ENCODE results near the gene FAM47C. TPM values are rescaled to one million over a fixed set of nuclear protein-coding genes. Genes with fewer than 3 reads are reported as not detected.
"Not testable (repeated sequence)": the region's sequence is repeated elsewhere in the genome, so short reads cannot be mapped to it uniquely, and the experiment has no call there.

FAM47C gene
- not detected for total RNA-seq

- H3K36me3 Mint-ChIP-seq (ENCODE audit: low read depth); H3K4me1 Mint-ChIP-seq; H3K27me3 Mint-ChIP-seq; H3K4me3 Mint-ChIP-seq; DNase-seq; CTCF ChIA-PET; H3K27ac Mint-ChIP-seq; H3K9me3 Mint-ChIP-seq (ENCODE audit: low read depth); POLR2A ChIA-PET; intact Hi-C loops (cut with DNase I, micrococcal nuclease); ATAC-seq: not testable (repeated sequence)
These were observed at the start of gene FAM47C for GRCh38 chrX:37008182-37008581. TSS of gene FAM47C (plus strand) at chrX:37008366. CDS start at chrX:37008411, 45 bp downstream.

- intact Hi-C loops (cut with DNase I, micrococcal nuclease): no loop called here
- CTCF ChIA-PET: no interaction called here
These were observed 46.6 kb upstream of the FAM47C start for GRCh38 chrX:36961590-36961989.

GRCh38 chrX:36963069-36963808 is 44.9 kb upstream of the FAM47C start:
- Mint-ChIP-seq H3K4me1 (no peaks in the 10 kb centered on the region), H3K27ac (no peak overlapping the region), H3K27me3 (peaks cover 11% of the 10 kb centered on the region), H3K4me3 (no peak overlapping the region), H3K9me3 (ENCODE audit: low read depth) (no peaks in the 10 kb centered on the region), H3K36me3 (ENCODE audit: low read depth) (no peaks in the 10 kb centered on the region)
- CTCF ChIA-PET: no interaction called here
- ATAC-seq (no peak), DNase-seq (no peak)
- POLR2A ChIA-PET: no interaction called here
- intact Hi-C loops (cut with DNase I, micrococcal nuclease): no loop called here

More at GRCh38 chrX:36961590-36961989, 46.6 kb upstream of the FAM47C start:
- POLR2A ChIA-PET: no interaction called here
- Mint-ChIP-seq H3K27me3 (peaks cover 16% of the 10 kb centered on the region), H3K36me3 (ENCODE audit: low read depth) (no peaks in the 10 kb centered on the region), H3K4me3 (no peak overlapping the region), H3K27ac (no peak overlapping the region), H3K4me1 (no peaks in the 10 kb centered on the region), H3K9me3 (ENCODE audit: low read depth) (no peaks in the 10 kb centered on the region)
- DNase-seq (no peak), ATAC-seq (no peak)

- Mint-ChIP-seq H3K4me1 (no peaks in the 10 kb centered on the region), H3K27ac (no peak overlapping the region), H3K27me3 (peaks cover 6% of the 10 kb centered on the region), H3K9me3 (ENCODE audit: low read depth) (no peaks in the 10 kb centered on the region), H3K36me3 (ENCODE audit: low read depth) (no peaks in the 10 kb centered on the region), H3K4me3 (no peak overlapping the region)
- intact Hi-C loops (cut with DNase I, micrococcal nuclease): no loop called here
- ChIA-PET POLR2A (no interaction called here), CTCF (no interaction called here)
- ATAC-seq: no peak
- DNase-seq: no peak
These were observed 44.3 kb upstream of the FAM47C start for GRCh38 chrX:36963852-36964251.

GRCh38 chrX:36973575-36973974 is 34.6 kb upstream of the FAM47C start:
- Mint-ChIP-seq H3K4me3 (no peak overlapping the region), H3K27ac (no peak overlapping the region), H3K27me3 (no peaks in the 10 kb centered on the region), H3K9me3 (ENCODE audit: low read depth) (no peaks in the 10 kb centered on the region), H3K36me3 (ENCODE audit: low read depth) (no peaks in the 10 kb centered on the region), H3K4me1 (no peaks in the 10 kb centered on the region)
- ChIA-PET CTCF (interaction anchor here (0.6 kb wide), 2 partner anchors 9 to 1083 kb away, joined by 3 read pairs; no protein-coding TSS in a partner anchor), POLR2A (no interaction called here)
- DNase-seq: no peak
- ATAC-seq: no peak
- intact Hi-C loops (cut with DNase I, micrococcal nuclease): no loop called here

- Mint-ChIP-seq H3K27ac (no peak overlapping the region), H3K9me3 (ENCODE audit: low read depth) (no peaks in the 10 kb centered on the region), H3K36me3 (ENCODE audit: low read depth) (no peaks in the 10 kb centered on the region), H3K4me3 (no peak overlapping the region), H3K27me3 (no peaks in the 10 kb centered on the region), H3K4me1 (no peaks in the 10 kb centered on the region)
- POLR2A ChIA-PET: no interaction called here
- CTCF ChIA-PET: no interaction called here
- intact Hi-C loops (cut with DNase I, micrococcal nuclease): no loop called here
- no peak for ATAC-seq
- no peak for DNase-seq
These were observed 33.3 kb upstream of the FAM47C start for GRCh38 chrX:36974911-36975310.

GRCh38 chrX:36978886-36979285 is 29.3 kb upstream of the FAM47C start:
- intact Hi-C loops (cut with DNase I, micrococcal nuclease): no loop called here
- Mint-ChIP-seq H3K27ac (no peak overlapping the region), H3K36me3 (ENCODE audit: low read depth) (no peaks in the 10 kb centered on the region), H3K27me3 (peaks cover 3% of the 10 kb centered on the region), H3K4me3 (no peak overlapping the region), H3K9me3 (ENCODE audit: low read depth) (no peaks in the 10 kb centered on the region), H3K4me1 (no peaks in the 10 kb centered on the region)
- POLR2A ChIA-PET: no interaction called here
- CTCF ChIA-PET: no interaction called here
- DNase-seq (no peak), ATAC-seq (no peak)

GRCh38 chrX:36983831-36984230 is 24.3 kb upstream of the FAM47C start:
- intact Hi-C loops (cut with DNase I, micrococcal nuclease): no loop called here
- CTCF ChIA-PET: no interaction called here
- POLR2A ChIA-PET: no interaction called here
- ATAC-seq (no peak), DNase-seq (no peak)
- Mint-ChIP-seq H3K4me1 (peaks cover 2% of the 10 kb centered on the region), H3K4me3 (no peak overlapping the region), H3K36me3 (ENCODE audit: low read depth) (no peaks in the 10 kb centered on the region), H3K27ac (no peak overlapping the region), H3K9me3 (ENCODE audit: low read depth) (no peaks in the 10 kb centered on the region), H3K27me3 (peaks cover 10% of the 10 kb centered on the region)

GRCh38 chrX:36985416-36986209 is 22.6 kb upstream of the FAM47C start:
- H3K4me1 Mint-ChIP-seq; H3K36me3 Mint-ChIP-seq (ENCODE audit: low read depth); CTCF ChIA-PET; H3K9me3 Mint-ChIP-seq (ENCODE audit: low read depth); H3K4me3 Mint-ChIP-seq; POLR2A ChIA-PET; H3K27ac Mint-ChIP-seq; intact Hi-C loops (cut with DNase I, micrococcal nuclease): not testable (repeated sequence)
- peak; percentile 3 for DNase-seq
- H3K27me3 Mint-ChIP-seq: peaks cover 10% of the 10 kb centered on the region
- ATAC-seq: peak; percentile 33

GRCh38 chrX:36986231-36986630 is 21.9 kb upstream of the FAM47C start:
- Mint-ChIP-seq H3K27me3 (peaks cover 10% of the 10 kb centered on the region), H3K36me3 (ENCODE audit: low read depth) (no peaks in the 10 kb centered on the region), H3K27ac (no peak overlapping the region), H3K4me3 (no peak overlapping the region), H3K4me1 (peaks cover 2% of the 10 kb centered on the region), H3K9me3 (ENCODE audit: low read depth) (no peaks in the 10 kb centered on the region)
- ATAC-seq (no peak), DNase-seq (no peak)
- ChIA-PET CTCF (no interaction called here), POLR2A (no interaction called here)
- intact Hi-C loops (cut with DNase I, micrococcal nuclease): no loop called here

GRCh38 chrX:36987212-36987611 is 21.0 kb upstream of the FAM47C start:
- intact Hi-C loops (cut with DNase I, micrococcal nuclease); H3K36me3 Mint-ChIP-seq (ENCODE audit: low read depth); H3K9me3 Mint-ChIP-seq (ENCODE audit: low read depth); H3K27ac Mint-ChIP-seq; H3K4me1 Mint-ChIP-seq; ATAC-seq; DNase-seq; POLR2A ChIA-PET; CTCF ChIA-PET; H3K4me3 Mint-ChIP-seq: not testable (repeated sequence)
- peaks cover 10% of the 10 kb centered on the region for H3K27me3 Mint-ChIP-seq

GRCh38 chrX:37000140-37000539 is 8.0 kb upstream of the FAM47C start:
- ChIA-PET CTCF (no interaction called here), POLR2A (no interaction called here)
- Mint-ChIP-seq H3K27me3 (no peaks in the 10 kb centered on the region), H3K9me3 (ENCODE audit: low read depth) (no peaks in the 10 kb centered on the region), H3K36me3 (ENCODE audit: low read depth) (no peaks in the 10 kb centered on the region), H3K4me3 (no peak overlapping the region), H3K4me1 (no peaks in the 10 kb centered on the region), H3K27ac (no peak overlapping the region)
- ATAC-seq (no peak), DNase-seq (no peak)
- intact Hi-C loops (cut with DNase I, micrococcal nuclease): no loop called here
